Cardiac fibroblast (primary cell): ENCODE measurements around the gene SLC29A4.
"Not testable (repeated sequence)": the region's sequence is repeated elsewhere in the genome, so short reads cannot be mapped to it uniquely, and the experiment has no call there.

Source experiments
- DNase-seq, 2 donors: peaks; one replicate each; pipeline versions ENCODE4 v3.0.0 to v3.0.0-alpha.2; 2010; ENCODE audit warnings: low read depth in 2 of 2
- H3K4me3 ChIP-seq, 2 donors: replicated peaks in 1 of 2; 1 replicate in 1 of 2; 2 replicates in 1 of 2; pipeline ENCODE4 v1.5.1; 2011; ENCODE audit warnings: low read depth in 2 of 2, low read length in 2 of 2, mild to moderate bottlenecking in 2 of 2, moderate library complexity in 1 of 2
- CTCF ChIP-seq: IDR thresholded peaks from one replicate; pipeline ENCODE4 v1.5.1; 2011; ENCODE audit warnings: low read depth, mild to moderate bottlenecking, low read length, inconsistent platforms

Gene SLC29A4

DNA sequence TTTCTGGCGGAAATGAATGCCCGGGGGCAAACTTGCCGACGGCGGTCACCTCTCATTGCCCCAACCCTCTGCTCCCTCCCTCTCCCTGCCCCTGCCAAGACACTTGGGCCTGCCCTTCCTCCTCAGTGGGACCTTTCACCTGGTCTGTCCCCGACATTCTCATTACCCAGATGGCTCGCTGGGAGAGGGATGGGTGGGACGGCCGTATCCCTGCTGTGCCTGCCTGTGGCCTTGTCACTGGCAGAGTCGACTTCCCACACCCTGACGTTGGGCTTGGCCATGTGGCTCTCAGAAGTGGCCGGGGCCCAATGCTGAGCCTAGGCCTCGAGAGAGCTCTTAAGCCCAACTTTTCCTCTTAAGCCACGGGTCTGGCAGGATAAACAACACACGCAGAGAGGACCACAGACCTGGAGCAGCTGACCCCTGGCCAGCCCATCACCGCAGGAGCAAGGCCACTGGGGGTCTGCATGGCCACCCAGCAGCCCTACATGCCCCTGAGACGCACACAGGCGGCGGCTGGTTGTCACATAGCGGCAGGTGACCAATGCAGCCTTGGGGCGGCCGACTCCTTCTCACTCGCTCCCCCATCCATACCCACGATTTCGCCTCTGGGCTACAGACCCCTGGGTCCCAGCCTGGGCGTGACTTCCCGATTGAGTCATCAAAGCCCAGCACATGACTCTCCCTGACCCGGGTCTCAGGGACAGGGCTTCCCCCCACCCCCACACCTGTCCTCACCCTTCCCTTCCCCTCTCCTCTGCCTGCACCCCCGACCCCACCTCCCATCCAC, 40.1 kb downstream of the SLC29A4 start:
- no peak for TF ChIP-seq CTCF
- no peak for DNase-seq
- no peak overlapping the region for H3K4me3 ChIP-seq

DNA sequence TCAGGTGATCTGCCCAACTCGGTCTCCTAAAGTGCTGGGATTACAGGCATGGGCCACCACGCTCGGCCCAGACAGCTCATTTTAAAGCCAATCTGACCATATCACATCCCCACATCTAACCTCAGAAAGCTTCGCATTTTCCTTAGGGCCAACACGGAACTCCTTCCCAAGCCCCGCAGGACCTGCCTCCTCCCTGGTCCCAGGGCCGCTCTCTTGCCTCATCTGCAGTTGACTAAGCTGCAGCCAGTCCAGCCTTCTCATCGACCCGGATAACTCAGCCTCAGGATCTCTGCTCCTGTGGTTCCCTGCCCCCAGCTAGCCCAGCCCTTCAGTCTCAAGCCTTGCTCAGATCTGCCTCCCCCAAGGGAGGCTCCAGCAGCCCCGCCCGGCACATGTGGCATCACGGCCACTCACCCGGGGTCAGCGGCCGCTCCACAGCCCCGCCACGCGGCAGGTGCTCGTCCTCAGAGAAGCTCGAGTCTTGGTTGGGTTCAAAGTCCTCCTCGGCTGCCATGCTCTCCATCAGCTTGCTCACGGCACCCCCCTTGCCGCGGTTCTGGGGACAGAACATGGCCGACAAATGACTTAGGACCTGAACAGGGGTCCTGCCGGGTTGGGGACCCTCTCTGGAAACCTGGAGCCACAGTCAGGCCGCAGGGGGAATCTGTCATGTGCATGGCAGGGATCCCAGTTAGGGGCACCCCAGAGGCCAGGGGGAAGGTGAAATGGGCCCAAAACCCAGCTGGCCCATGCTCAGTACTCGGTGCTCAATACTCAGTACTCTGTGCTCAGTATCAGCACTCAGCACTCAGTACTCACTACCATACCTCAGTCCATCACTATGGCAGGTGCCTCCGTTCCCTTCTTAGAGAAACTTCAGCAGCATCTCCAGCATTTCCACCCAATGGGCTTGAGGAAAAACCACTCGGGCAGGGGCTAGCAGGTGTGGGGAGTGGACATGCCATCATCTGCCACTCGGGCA, 41.3 kb downstream of the SLC29A4 start:
- DNase-seq, H3K4me3 ChIP-seq: not testable (repeated sequence)

- no peak for TF ChIP-seq CTCF
- H3K4me3 ChIP-seq: no peak overlapping the region
- DNase-seq: no peak
Observed at GRCh38 chr7:5324961-5325360, 42.2 kb downstream of the SLC29A4 start.

- no peak overlapping the region for H3K4me3 ChIP-seq
- no peak for DNase-seq
- TF ChIP-seq CTCF: no peak
Observed at GRCh38 chr7:5330288-5330687, 47.5 kb downstream of the SLC29A4 start.

DNA sequence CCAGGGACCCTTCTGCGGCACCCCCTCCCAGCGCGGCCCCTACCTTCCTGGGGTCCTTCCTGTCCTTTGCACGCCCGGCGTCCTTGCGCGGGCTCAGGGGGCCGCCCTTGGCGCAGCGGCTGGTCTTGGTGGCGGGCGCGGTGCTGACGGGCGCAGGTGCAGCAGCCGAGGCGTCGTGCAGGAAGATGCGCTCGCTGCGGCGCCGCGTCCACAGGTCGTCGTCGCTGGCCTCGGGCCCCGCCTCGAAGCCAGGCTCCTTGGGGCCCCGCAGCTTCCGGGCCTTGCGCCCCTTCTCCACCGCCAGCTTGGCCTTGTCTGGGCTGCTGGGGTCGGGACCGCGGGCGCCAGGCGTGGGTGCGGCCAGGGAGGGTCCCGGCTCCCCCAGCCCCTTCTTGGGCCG, 49.8 kb downstream of the SLC29A4 start:
- no peak for TF ChIP-seq CTCF
- DNase-seq: no peak
- H3K4me3 ChIP-seq: no peak overlapping the region

GRCh38 chr7:5333121-5334045, 50.6 kb downstream of the SLC29A4 start:
- DNase-seq: no peak
- no peak overlapping the region for H3K4me3 ChIP-seq

More at GRCh38 chr7:5333121-5334045, 50.6 kb downstream of the SLC29A4 start:
- TF ChIP-seq CTCF: no peak
